CD1c-positive myeloid dendritic cell (primary cell): ENCODE data around the gene MAPK14.
"Not testable (repeated sequence)": the region's sequence is repeated elsewhere in the genome, so short reads cannot be mapped to it uniquely, and the experiment has no call there.

Experiments
- DNase-seq: peaks from one replicate; pipeline ENCODE4 v3.0.0-alpha.2; 2016; ENCODE audit errors: extremely low spot score

Gene MAPK14

DNA sequence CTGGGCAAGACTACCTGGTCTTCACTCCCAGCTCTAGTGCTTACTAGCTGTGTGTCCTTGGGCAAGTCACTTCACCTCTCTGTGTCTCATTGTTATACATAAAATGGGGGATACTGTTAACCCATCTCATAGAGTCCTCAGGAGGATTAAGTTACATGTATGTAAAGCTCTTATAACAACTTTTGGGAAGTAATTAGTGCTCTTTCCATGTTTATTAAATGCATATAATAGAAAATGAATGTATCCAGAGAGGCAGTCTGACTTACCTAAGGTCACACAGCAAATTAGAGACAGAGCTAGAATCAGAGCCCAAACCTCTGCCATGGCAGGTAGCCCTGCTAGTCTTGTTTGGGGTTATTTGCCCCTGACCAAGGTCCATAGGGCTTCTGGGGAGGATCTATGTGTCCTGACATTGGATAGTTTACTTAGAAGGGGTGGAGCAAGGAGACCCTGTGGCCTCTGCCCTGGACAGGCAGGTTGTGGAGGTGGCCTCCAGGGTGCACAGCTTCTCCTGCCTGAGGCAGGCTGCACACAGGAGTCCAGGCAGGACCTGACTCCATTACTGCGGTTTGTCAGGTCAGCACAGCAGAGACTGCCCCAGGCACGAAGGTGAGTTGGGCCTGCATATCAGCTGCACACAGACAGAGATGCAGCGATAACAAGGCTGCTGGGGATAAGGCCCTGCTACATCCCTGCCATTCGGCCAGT, 94.3 kb downstream of the MAPK14 start:
- DNase-seq: no peak

DNA sequence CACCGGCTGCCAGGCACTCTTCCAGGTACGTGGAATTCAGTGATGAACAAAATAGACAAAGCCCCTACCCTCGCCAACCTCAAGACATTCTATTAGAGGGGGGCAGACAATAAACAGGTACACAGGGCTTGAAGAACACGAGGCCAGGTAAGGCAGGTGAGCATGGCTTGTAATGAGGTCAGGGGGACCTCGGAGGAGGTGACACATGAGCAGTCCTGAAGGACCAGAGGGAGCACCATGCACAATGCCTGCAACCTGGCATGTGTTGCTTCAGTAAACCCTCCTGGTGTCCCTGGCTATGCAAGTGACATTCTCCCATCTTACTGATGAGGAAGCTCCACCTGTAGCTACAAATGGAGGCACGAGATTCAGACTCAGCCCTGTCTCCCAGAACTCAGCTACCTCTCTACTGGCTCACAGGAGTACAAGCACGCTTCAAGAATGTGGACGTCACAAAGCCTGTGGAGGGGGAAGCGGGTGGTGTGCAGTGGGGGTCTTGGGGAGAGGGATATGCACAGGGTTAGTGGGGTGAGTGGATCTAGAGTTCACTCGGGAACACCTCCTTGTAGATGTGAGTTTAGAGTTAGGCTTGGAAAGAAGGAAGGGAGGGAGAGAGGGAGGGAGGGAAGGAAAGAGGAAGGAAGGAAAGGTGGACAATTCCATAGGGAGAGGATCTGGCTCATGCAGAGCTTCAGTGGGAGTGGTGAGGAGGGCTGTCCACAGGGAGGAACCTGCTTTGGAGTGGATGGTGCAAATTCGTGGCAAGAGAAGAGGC, 95.1 kb downstream of the MAPK14 start:
- no peak for DNase-seq

DNA sequence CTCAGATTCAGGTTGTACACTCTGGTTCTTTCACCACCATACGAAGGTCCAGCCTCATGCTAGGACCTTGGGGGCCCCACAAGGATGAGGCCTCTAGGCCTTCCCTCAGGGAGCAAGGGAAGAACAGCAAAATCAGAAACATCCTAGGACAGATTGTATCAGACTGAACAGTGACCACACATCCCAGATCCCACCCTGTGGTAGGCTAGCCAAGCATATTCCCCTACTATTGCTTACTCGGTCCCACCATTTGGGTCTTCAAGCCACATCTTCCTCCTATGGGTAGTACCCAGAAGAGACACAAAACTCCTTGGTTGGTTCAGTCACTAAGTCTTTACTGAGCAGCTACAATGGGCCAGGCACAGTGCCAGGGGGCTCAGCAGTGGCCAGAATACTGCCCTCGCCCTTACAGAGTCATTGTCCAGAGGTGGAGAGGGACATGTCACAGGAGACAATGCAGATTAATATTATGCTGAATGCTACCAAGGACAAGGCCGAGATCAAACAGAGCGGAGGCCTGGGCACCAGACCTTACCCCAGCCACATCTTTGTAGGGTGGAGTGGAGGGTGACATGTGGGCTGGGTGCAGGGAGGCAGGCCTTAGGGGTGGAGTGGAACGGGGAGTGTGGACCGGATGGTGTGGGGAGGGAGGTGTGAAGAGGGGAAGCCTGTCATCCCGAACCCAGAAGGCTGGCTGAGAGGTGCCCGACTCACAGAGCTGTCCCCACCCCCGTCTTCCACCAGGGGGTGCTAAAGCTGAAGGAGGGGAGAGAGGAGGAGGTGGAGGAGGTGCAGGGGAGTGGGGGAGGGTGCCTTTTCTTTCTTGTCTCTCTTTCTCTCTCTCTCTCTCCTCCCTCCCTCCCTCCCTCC, 95.9 kb downstream of the MAPK14 start:
- peak; percentile 87 for DNase-seq

DNA sequence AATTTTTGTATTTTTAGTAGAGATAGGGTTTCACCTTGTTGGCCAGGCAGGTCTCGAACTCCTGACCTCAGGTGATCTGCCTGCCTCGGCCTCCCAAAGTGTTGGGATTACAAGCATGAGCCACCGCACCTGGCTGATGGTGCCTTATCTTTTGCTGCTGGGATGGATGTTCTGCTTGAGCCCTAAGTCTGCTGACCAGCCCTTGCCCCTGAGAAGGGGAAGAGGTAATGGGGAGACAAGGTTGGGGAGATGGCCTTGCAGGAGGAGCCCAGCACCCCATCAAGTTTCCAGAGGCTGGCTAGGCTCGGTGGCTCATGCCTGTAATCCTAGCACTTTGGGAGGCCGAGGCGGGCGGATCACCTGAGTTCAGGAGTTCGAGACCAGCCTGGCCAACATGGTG, 96.7 kb downstream of the MAPK14 start:
- not testable (repeated sequence) for DNase-seq

DNA sequence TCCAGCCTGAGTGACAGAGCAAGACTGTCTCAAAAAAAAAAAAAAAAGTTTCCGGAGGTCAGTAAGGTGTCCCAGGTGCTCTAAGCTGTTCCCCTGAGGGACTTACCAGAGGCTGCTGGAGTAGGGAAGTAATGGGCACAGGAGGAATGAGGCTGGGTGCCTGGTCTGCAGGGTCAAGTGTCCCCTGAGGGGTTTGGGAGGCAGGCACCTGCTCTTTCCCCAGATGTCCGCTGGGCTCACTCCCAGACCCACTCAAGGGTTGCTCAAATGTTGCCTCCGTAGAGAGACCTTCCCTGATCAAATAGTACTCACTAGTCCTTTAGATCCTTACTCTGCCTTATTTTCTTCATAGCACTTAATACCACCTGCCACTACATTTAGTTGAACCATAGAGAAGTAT, 97.3 kb downstream of the MAPK14 start:
- no peak for DNase-seq

DNA sequence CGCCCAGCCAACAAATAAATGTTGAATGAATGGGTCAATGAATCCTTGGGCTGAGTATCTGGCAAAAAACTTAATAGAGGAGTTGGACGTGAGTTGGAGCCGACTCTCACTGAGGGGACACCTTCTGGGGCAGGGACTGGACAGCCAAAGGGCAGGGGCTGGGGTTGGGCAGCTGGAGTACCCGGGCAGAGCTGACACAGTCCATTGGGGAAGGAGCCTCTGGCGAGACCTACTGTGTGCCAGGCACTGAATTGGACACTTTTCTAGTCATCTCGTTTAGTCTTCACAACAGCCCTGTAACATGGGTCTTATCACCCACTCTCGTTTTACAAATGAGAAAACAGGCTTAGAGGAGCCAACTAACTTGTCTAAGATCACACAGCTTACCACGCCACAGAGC, 98.0 kb downstream of the MAPK14 start:
- DNase-seq: no peak

DNA sequence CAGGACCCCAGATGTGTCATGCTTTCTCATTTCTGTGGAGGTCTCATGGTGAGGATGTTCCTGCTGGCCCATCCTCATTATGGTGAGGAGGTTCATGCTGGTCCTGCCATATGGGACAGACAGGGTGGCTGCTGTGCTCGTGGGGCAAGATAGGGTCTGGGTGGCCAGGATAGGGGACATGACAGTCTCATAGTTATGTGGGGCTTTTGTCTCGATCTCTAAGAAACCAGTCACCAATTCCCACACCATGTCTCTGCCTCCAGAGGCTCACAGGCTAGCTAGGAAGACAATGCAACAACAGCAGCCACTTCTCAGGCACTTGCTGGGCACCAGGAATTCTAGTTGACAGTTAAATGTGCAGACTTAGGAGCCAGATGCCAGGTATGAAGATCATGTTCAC, 98.5 kb downstream of the MAPK14 start:
- DNase-seq: no peak

DNA sequence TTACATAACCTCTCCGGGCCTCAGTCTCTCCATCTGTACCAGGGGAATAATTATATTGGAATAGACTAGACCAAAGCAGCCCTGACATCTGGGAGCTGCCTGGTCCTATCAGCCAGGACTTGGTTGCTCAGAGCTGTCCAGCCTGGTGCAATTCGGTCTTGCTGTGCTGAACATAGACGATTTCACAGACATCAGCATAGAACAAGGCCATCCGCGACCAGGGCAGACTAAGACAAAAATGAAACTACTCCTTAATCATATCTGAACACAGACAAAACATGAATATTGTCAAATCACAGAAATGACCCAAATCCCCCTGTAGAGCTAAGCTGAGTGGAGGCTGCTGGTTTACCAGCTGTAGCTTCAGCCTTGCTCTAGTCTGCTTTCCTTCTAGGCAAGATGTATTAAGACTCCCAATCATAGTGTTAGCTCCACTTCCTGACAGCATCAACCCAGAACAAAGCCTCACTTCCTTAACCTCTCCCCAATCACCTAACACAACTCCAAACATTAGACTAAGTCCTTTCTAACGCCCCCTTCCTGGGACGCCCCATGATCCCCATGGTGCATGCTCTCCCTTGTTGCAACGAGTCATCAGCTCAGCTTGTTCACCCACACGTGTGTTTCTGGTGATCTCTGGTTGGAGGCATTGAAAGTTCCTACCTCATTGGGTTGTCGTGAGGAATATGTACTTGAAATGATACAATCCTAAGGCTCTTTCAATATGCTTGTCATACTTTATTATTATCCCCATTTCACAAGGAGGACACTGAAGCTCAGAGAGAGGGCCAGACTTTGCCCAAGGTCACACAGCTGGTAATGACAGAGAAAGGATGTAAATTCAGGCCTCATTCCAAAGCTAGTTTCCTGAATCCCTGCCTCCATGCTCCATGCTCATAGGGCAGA, 99.2 kb downstream of the MAPK14 start:
- peak; percentile 79 for DNase-seq

DNA sequence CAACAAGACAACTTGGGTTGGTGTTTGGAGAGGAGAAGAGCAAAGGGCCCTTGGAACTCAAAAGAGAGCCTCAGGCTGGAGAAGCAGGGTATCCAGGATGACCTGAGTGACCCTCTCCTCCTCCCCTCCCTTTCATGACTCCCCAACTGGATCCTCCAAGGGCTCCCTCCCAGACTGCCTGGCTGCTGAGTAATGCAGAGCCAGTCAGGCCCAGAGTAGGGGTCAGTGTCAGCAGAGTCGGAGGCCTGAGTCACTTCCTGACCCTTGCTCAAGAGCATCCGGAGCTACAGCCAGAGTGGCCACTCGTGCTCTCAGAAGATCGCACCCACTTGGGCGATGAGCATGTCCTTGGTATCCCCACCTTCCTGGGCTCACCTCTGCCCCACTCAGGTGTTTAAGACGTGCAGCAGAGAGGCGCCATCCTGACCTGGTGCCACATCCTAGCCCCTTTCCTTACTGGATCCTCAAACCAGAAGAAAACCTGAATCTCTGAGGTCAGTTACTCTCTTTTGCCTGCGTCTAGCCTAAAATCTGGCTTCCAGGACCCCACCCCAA, 99.9 kb downstream of the MAPK14 start:
- peak; percentile 86 for DNase-seq

DNA sequence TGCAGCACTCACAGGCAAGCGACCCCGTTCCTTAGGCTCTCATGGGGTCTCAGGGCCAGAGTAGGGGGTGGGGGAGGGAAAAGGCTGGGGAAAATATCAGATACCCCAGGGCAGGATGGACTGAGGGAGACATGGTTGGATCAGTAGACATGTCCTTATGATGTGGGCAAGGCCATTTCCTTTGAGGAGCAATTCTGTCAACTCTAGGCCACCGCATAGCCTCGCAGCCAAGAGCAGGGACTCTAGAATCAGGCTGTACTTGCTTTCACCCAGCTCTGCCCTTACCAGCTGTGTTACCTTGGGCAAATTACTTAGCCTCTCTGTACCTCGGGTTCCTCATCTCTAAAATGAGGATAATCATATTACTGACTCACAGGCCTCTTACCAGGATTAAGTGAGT, 100.5 kb downstream of the MAPK14 start:
- no peak for DNase-seq

DNA sequence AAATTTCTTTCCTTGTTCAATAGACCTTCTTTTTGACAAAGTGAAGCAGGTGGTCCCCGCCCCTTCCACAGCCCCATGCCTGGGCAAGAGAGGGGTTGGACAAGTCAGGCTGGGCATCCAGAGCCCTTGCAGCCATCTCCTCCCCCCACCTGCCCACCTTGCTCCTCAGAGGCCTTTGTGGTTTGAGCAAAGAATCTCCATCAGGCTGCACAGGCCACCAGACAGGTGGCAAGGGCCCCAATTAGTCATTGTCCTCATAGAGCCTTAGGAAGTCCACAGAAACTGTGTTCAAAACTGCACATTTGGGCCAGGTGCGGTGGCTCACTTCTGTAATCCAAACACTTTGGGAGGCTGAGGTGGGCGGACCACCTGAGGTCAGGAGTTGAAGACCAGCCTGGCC, 101.2 kb downstream of the MAPK14 start:
- no peak for DNase-seq

DNA sequence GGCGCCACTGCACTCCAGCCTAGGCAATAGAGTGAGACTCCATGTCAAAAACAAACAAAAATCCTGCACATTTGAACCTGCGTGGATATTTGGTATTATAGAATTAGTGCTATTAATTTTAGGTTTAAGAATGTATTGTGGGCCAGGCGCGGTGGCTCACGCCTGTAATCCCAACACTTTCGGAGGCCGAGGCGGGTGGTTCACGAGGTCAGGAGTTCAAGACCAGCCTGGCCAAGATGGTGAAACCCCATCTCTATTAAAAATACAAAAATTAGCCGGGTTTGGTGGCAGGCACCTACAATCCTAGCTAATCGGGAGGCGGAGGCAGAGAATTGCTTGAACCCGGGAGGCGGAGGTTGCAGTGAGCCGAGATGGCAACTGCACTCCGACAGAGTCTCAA, 101.7 kb downstream of the MAPK14 start:
- DNase-seq: not testable (repeated sequence)

DNA sequence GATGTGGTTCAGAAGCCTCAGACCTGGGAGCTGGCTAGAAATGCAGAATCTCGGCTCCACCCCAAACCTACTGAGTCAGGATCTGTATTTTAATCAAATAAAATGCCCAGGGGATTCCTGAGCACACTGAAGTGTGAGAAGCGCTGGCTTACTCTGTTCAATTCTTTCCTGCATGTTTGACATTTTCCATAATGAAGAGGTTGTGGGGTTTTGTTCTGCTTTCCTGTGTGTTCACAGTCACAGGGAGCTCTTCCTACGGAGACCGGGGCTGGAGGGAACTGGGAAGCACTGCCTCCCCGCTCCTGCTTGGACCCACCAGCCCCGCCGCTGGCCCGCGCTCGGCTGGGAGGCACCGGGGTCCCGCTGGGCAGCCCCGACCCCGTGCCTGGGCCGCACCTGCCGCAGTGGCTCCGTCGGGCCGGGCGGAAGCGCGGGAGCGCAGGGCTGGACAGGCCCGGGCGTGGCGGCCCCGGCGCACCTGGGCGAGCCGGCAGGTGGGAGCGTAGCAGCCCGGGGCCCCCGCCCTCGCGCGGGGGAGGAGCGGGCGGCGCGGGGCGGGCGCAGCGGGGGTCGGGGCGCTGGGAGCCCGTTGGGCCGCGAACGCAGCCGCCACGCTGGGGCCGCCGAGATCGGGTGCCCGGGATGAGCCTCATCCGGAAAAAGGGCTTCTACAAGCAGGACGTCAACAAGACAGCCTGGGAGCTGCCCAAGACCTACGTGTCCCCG, 102.5 kb downstream of the MAPK14 start, which contains the start of gene MAPK13:
Gene MAPK13, plus strand, starts transcription at position 573 of the 726 bp plus-strand sequence. Its CDS starts 70 bp downstream, at position 643.
- peak; percentile 66 for DNase-seq

DNA sequence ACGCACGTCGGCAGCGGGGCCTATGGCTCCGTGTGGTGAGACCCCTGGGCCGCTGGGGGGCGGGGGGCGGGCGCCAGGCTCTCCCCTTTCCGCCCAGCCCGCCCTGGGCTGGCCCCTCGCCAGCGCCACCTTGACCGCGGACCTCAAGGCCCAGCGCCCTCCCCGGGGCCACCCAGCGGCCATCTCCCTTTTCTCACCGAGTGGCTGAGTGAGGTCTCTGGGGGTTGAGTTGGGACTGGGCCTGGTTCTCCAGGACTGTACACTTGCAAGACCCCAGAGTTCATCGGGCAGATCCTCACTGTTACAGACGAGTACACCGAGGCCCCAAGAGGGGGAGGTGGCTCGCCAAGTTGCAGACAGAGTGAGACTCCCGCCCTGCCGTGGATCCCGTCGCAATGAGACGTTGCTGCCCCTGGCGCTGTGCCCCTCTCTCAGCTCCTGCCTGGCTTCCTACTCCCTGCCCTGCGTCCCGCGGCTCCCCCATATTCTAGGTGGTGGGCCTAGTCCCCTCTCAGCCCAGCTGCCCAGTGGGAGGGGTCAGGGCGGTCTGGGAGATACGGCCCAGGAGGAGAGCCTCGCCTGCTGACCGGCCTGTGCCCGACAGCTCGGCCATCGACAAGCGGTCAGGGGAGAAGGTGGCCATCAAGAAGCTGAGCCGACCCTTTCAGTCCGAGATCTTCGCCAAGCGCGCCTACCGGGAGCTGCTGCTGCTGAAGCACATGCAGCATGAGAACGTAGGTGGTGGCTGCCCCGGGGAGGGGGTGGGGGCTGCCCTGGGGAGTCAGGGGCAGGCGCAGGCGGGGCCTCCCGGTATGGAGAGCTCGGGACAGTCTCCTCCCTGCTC, 103.3 kb downstream of the MAPK14 start:
- DNase-seq: peak; percentile 47

DNA sequence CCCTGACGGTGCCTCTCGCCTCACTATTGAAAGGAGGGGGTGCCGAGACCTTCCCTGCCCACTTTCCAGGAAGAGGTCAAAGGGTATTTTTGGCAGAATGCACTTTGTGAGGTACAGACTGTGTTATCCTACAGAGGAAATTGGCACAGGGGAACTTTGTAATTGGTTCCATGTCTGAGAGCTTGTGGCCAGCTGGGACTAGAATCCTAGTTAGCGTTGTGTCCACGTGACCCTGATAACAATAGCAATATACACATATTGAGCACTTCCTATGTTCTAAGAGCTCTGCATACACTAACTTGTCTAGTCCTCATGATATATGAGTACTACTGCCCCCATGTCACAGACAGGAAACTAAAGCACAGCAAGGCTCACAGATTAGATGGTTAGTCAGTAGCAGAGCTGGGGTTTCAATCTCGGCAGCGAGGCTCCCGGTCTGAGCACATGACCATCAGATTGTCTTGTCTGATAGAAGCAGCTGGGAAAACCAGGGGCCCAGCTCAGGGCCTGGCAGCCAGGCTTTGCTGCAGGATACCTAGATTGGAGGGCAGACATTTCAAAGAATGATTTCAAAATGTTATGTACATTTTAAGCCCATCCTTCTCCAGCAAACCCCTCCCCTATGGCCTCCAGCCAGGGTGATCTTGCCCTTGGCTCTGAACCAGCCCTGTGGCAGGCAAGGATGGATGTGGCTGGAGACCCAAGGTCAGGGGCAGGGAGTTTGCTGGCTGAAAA, 104.1 kb downstream of the MAPK14 start:
- peak; percentile 51 for DNase-seq

DNA sequence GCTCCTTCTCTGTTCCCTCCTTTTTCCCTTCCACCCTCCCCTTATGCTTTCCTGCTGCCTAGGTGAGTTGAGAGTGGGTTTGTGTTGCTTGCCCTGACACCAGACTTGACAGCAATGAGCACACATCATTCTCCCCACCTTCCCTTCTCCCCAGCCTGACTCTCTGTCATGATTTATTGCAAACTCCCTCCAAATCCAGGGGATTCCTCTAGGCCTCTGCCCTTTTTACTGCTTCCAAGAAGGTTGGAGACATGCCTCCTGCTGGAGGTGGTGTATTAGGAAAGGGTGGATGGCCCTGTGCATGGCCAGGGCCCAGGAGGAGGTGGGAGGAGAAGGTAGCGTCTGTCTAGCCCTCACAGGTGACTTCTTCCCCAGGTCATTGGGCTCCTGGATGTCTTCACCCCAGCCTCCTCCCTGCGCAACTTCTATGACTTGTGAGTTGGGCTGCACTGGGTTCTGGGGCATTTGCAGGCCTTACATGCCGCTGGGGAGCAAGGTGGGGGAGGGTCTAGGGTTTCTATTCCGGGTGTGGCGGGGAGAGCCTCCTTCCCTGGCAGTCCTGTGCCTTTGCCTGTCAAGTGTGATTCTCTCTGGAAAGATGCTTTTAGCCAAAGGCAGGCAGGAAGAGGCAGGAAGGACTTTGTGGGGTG, 104.8 kb downstream of the MAPK14 start:
- no peak for DNase-seq

DNA sequence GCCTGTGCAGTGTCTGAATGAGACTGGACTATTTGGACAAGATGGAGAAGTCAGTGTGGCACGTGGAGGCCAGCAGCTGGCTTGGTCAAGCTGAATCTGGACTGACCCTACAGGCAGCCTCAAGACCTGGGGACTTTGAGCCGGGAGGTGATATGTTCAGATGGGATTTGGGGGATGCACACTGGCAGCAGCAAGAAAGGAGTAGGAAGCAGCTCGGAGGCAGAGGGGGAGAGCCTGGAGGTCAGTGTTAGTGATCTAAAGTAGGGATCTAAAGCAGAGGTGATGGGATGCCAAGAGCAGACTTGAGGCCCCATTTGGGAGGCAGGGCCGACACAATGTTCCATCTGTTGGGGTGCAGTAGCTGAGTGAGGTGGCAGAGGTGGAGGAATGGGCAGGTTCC, 105.5 kb downstream of the MAPK14 start:
- DNase-seq: no peak

DNA sequence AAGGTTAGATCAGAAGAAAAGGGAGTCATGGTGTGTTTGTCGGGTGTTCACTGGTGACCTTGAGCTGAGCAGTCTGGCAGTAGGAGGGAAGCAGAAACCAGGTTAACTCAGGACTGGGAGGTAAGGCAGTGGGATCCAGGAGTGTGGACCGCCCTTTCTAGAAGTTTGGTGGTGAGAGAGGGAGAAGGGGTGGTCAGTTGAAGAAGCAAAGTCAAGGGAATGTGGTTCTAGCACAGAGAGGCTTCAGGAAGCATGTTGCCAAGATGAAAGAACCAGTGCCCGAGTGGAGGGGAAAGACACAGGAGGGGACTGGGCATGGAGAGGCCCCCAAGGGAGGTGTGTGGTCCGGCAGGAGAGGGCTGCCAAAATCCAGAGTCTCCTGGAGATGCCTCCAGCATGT, 106.3 kb downstream of the MAPK14 start:
- DNase-seq: no peak
